Measurements from ENCODE around the gene COL6A6. TPM values are rescaled to one million over a fixed set of nuclear protein-coding genes. Genes with fewer than 3 reads are reported as not detected.

Gene COL6A6
- total RNA-seq, 6 experiments from 2014 or later: 0.11 to 0.93 (median 0.12) TPM; not detected in 1

GRCh38 chr3:130533247-130533646, 16.3 kb downstream of the COL6A6 start:
- no peaks in the 10 kb centered on the region for H3K9me3 ChIP-seq
- ATAC-seq (no peak), DNase-seq (no peak)
- H3K36me3 ChIP-seq: no peaks in the 10 kb centered on the region
- H3K27me3 ChIP-seq: no peaks in the 10 kb centered on the region
- no peak overlapping the region for H3K27ac ChIP-seq
- intact Hi-C loops (cut with DNase I): no loop called here
- no peak overlapping the region for H3K4me3 ChIP-seq
- 27% methylated on average over 2 of the region's 2 CpGs for WGBS (ENCODE audit: insufficient coverage, low coverage, low lambda C conversion rate, missing lambda C conversion rate)
- TF ChIP-seq POLR2A (IDR thresholded peaks at IDR 0.05): no peak
- TF ChIP-seq CTCF (IDR thresholded peaks at IDR 0.05): no peak
- H3K4me1 ChIP-seq: no peaks in the 10 kb centered on the region

GRCh38 chr3:130537673-130538304, 20.8 kb downstream of the COL6A6 start:
- ATAC-seq: no peak

GRCh38 chr3:130539005-130539404, 22.0 kb downstream of the COL6A6 start:
- Histone ChIP-seq H3K9me3 (no peaks in the 10 kb centered on the region), H3K27ac (no peak overlapping the region), H3K36me3 (no peaks in the 10 kb centered on the region), H3K27me3 (no peaks in the 10 kb centered on the region), H3K4me3 (no peak overlapping the region), H3K4me1 (no peaks in the 10 kb centered on the region)
- DNase-seq (peak in 2 of 3 donors; percentile 44 to 45), ATAC-seq (peak; percentile 50 to 62 (median 55))
- TF ChIP-seq CTCF (IDR thresholded peaks at IDR 0.05): peak; percentile 26 to 57 (median 47)
- no peak for TF ChIP-seq POLR2A (IDR thresholded peaks at IDR 0.05)
- intact Hi-C loops (cut with DNase I): no loop called here
- 41% methylated on average over 4 of the region's 6 CpGs for WGBS (ENCODE audit: insufficient coverage, low coverage, low lambda C conversion rate, missing lambda C conversion rate)

More at GRCh38 chr3:130537673-130538304, 20.8 kb downstream of the COL6A6 start:
- H3K27ac ChIP-seq: no peak overlapping the region
- H3K4me3 ChIP-seq: no peak overlapping the region
- H3K4me1 ChIP-seq: no peaks in the 10 kb centered on the region
- H3K27me3 ChIP-seq: no peaks in the 10 kb centered on the region
- 29% methylated on average over 1 of the region's 1 CpG for WGBS (ENCODE audit: insufficient coverage, low coverage, low lambda C conversion rate, missing lambda C conversion rate)
- intact Hi-C loops (cut with DNase I): no loop called here
- H3K36me3 ChIP-seq: no peaks in the 10 kb centered on the region
- no peaks in the 10 kb centered on the region for H3K9me3 ChIP-seq
- no peak for TF ChIP-seq CTCF (IDR thresholded peaks at IDR 0.05)
- no peak for TF ChIP-seq POLR2A (IDR thresholded peaks at IDR 0.05)
- DNase-seq: no peak

- no peaks in the 10 kb centered on the region for H3K27me3 ChIP-seq
- intact Hi-C loops (cut with DNase I): no loop called here
- H3K9me3 ChIP-seq: no peaks in the 10 kb centered on the region
- H3K4me1 ChIP-seq: no peaks in the 10 kb centered on the region
- H3K36me3 ChIP-seq: no peaks in the 10 kb centered on the region
- no peak overlapping the region for H3K27ac ChIP-seq
- TF ChIP-seq POLR2A (IDR thresholded peaks at IDR 0.05) (no peak), CTCF (IDR thresholded peaks at IDR 0.05) (no peak)
- 52% methylated on average over 3 of the region's 3 CpGs for WGBS (ENCODE audit: insufficient coverage, low coverage, low lambda C conversion rate, missing lambda C conversion rate)
- H3K4me3 ChIP-seq: no peak overlapping the region
- ATAC-seq (no peak), DNase-seq (no peak)
These were observed 26.3 kb downstream of the COL6A6 start for GRCh38 chr3:130543322-130543721.
